NCI-H2196 treated with DMSO at 0.1 percent for 48 hours (cell line): ENCODE measurements around the gene C11orf65.
"Not testable (repeated sequence)": the region's sequence is repeated elsewhere in the genome, so short reads cannot be mapped to it uniquely, and the experiment has no call there.

ENCODE experiments used
- DNase-seq: peaks from one replicate; lab custom pipeline; 2025; ENCODE audit not compliant: unreplicated experiment; lab: John Stamatoyannopoulos, UW

Gene C11orf65

GRCh38 chr11:108474664-108475463 lies 7.5 kb upstream of the C11orf65 start:
- DNase-seq = no peak

DNA sequence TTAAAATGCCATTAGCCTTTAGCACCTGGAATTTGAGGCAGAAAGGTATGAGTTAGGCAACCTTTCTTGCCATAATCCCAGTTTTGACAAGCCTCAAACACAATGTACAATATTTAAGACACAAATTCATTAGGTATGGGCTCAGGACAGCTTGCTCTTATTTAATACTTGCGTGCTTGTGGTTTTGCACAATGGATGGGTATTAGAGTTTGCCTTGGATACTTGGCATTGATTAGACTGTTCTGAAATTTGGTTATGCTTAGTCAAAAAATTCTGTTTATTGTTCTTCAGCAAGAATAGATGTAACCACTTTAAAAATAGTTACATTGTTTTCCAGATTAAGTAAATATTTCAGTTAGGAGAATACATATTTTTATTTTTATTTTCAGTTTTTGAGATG lies 5.4 kb upstream of the C11orf65 start:
- DNase-seq = no peak

DNA sequence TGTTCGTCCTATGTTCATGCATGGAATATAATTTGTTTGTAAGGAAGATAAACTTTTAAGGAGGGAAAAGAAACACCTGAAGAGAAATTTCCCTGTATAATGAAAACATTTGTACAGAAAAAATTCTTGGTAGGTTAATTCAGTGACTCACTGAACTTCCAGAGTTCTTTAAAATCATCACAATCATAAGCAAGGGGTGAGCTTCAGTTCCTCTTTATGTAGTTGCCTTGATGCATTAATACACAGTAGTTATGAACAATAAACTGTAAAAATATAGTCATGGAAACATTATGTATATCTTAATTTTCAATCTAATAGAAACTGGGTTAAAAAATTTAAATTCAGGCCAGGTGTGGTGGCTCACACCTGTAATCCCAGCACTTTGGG lies 1.1 kb upstream of the C11orf65 start:
- no peak for DNase-seq

GRCh38 chr11:108466405-108466804 lies 924 bp downstream of the C11orf65 start:
- DNase-seq = no peak

DNA sequence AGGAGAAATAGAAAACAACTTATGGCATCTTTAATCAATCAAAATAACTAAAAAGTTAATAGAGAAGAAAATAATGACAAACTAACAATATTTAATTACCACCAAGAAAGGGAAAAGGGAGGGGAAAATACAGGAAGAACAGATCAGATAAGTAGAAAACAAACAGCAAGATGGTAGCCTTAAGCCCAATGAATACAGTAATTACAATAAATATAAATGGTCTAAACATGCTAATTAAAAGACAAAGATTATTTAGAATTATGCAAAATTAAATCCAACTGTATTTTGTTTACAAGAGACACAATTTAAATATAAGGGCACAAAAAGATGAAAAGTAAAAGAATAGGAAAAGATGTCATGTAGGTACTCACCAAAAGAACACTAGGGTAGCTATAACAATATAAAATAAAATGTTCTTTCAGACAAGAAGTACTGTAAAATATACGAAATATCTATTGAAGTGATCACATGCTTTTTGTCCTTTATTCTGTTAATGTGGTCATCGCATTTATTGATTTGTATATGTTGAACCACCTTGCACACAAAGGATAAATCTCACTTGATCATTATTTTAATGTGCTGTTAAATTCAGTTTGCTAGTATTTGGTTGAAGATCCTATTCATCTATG lies 14.0 kb downstream of the C11orf65 start:
- no peak for DNase-seq

GRCh38 chr11:108441445-108441844 lies 25.9 kb downstream of the C11orf65 start:
- DNase-seq = not testable (repeated sequence)

GRCh38 chr11:108436594-108436993 lies 30.7 kb downstream of the C11orf65 start:
- DNase-seq = no peak

- DNase-seq = no peak
Measured at GRCh38 chr11:108435066-108435465, 32.3 kb downstream of the C11orf65 start.

GRCh38 chr11:108432783-108433182 lies 34.5 kb downstream of the C11orf65 start:
- DNase-seq = no peak

GRCh38 chr11:108431997-108432396 lies 35.3 kb downstream of the C11orf65 start:
- no peak for DNase-seq

DNA sequence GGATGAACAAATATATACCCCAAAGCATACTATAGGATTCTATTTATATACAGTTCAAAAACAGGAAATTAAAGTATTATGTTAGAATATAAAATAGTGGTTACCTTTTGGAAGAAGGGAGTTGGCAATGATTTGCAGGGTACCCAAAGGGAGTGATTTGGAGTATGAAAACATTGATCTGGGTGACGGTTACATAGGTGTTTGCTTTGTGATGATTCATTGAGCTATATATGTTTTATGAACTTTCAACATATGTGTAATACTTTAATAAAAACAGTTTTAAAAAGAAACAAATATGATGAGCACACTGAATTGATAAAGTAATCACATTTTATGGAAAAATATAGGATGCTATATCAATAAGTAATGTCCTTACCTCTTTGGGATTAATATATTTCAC lies 36.0 kb downstream of the C11orf65 start:
- DNase-seq = no peak

- not testable (repeated sequence) for DNase-seq
Measured at GRCh38 chr11:108417551-108417950, 49.8 kb downstream of the C11orf65 start.

- no peak for DNase-seq
Measured at GRCh38 chr11:108414958-108415357, 52.4 kb downstream of the C11orf65 start.

DNA sequence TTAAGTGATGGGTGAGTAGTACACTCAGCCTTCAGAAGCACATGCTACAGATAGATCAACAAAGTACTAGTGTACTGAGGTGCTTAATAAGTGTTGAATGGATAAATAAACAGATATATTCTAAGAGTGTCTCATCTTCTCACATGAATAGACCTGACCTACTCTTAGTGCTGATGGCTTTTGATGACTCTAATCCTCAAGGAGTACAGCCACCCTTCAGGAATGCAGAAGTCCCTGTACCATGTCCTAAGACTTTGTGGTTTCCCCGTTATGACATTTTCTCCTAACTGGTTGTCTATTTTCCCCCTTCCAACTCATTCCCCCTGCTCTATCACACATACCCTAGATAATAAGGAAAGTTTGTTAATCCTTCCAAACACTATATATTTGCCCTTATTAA lies 61.6 kb downstream of the C11orf65 start:
- DNase-seq = no peak

DNA sequence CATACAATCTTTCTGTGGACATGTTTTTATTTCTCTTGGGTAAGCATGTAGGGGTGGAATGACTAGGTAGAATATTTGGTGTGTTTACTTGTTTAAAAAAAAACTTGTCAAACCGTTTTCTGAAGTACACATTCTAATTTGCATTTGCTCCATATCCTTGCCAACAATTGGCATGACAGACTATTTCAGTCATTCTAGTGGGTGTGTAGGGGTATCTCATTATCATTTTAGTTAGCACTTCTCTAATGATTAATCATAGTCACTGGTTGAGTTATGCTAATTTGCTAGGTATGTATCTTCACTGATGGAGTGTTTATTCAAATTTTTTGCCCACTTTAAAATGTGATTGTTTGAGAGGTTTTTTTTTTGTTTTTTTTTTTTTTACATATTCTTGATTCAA lies 64.3 kb downstream of the C11orf65 start:
- no peak for DNase-seq

DNA sequence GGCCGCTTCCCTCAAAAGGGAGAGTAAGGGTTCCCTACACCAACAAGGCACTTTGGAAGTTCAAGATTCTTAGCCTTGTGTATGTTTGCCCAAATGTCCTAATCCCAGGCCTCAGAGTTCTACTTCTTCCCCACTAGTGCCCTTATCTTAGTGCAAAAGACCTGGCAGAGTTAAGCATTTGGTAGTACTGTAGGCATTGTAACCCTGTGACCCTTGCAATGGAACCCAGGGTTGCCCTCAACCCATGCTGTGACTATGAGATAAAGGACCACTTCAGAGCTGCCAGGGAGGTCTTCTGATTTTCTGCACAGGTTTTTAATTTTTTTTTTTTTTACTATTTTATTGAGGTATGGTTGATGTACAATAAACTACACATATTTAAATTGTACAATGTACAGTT lies 65.1 kb downstream of the C11orf65 start:
- DNase-seq = no peak

DNA sequence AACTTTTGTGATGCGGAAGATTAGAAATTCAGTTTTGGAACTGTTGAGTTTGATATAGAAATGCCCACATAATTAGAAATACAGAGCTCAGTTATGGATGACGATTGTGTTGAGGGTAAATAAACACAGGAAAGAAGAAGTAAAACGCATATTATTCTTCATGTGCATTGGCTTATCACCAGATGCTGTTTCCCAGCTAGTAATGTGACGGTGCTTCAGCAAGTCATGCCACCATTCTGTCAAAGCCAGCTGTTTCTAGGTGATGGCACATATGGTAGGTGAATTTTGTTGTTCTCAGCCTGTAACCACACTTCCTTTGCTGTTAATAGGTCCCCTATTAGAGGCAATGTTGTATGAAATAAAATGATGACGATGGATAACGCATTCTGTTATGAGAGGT lies 68.9 kb downstream of the C11orf65 start:
- no peak for DNase-seq

DNA sequence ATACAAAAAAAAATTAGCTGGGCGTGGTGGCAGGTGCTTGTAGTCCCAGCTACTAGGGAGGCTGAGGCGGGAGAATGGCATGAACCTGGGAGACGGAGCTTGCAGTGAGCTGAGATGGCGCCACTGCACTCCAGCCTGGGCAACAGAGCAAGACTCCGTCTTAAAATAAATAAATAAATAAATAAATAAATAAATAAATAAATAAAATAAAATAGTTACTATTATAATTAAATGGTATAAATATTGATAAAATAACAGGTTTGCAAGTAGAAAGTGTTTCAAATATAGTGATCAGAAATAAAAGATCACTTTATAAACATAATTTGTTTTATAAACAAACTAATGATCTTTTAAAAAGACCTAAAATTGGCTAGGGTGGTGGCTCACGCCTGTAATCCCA lies 70.7 kb downstream of the C11orf65 start:
- DNase-seq = not testable (repeated sequence)

DNA sequence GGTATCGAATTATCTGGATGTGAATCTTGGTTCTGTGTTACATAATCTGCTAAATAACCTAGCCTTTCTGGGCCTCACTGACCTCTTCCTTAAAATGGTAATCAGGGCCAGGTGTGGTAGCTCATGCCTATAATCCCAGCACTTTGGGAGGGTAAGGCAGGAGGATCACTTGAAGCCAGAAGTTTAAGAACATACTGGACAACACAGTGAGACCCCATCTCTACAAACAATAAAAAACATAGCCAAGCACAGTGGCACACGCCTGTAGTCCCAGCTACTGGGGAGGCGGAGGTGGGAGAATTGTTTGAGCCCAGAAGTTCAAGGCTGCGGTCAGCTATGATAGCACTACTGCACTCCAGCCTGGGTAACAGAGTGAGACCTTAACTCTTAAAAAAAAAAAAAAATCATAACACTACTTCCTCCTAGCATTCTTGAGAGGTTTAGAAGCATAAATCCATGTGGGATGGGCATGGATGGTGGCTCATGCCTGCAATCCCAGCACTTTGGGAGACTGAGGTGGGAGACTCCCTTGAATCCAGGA lies 72.5 kb downstream of the C11orf65 start:
- no peak for DNase-seq

DNA sequence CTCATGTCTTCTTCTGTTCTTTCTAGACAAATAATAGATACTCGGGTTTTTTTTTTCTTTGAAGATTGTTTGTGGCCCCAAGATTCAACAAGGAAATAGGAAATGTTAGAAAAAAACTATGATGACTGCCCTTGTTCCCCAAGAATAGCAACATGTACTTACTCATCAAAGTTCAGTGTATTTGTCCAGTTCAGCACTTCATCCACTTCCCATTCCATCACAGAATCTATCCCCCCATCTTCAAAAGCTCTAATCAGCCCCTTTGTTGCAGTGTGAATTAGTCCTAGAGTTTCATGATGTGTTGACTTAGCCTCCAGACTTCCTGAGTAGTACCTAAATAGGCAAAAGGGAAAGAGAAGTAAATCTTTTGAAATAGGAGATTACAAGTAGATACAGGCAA lies 74.3 kb downstream of the C11orf65 start:
- DNase-seq = no peak

- no peak for DNase-seq
Measured at GRCh38 chr11:108392353-108392752, 75.0 kb downstream of the C11orf65 start.

GRCh38 chr11:108388576-108388975 lies 78.8 kb downstream of the C11orf65 start:
- no peak for DNase-seq
